HG03025 (cell line): Measurements from ENCODE around the gene RGS10.

Experiments
- ATAC-seq: cut with Tn5 transposase; IDR thresholded peaks from one replicate; pipeline ENCODE4 v1.9.1; 2021; ENCODE audit warnings: mild to moderate bottlenecking, moderate library complexity; ENCODE audit not compliant: unreplicated experiment, low FRiP score

RGS10 gene

GRCh38 chr10:119453313-119453712 lies 89.2 kb downstream of the RGS10 start:
- ATAC-seq: no peak

GRCh38 chr10:119452396-119452795 lies 90.1 kb downstream of the RGS10 start:
- ATAC-seq: no peak

DNA sequence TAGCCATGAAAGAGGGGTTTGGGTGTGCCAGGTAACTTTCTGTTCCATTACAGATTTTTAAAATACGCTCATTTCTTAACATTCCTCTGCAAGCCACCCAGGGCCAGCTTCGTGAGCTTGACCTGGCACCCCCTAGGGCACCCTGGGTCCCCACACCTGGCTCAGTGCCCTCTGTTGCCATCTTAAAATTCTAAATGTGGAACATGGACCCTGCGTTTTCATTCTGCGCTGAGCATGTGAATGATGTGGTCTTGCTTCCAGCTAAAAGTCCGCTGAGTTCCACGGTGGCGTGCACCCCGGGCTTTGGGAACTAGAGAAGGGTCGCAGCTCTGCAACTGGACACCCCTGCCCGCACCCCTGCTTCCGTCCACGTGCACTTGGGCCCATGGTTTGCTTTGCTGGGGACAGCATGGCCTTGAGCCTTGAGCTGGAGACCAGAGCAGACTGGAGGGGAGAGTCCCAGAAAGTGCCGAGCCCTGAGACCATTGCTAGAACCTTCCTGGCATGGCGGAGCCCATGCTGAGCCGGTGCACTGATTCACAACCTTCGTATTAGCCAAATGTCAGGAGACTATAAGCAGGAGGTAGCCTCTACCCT lies 91.1 kb downstream of the RGS10 start:
- ATAC-seq: no peak

DNA sequence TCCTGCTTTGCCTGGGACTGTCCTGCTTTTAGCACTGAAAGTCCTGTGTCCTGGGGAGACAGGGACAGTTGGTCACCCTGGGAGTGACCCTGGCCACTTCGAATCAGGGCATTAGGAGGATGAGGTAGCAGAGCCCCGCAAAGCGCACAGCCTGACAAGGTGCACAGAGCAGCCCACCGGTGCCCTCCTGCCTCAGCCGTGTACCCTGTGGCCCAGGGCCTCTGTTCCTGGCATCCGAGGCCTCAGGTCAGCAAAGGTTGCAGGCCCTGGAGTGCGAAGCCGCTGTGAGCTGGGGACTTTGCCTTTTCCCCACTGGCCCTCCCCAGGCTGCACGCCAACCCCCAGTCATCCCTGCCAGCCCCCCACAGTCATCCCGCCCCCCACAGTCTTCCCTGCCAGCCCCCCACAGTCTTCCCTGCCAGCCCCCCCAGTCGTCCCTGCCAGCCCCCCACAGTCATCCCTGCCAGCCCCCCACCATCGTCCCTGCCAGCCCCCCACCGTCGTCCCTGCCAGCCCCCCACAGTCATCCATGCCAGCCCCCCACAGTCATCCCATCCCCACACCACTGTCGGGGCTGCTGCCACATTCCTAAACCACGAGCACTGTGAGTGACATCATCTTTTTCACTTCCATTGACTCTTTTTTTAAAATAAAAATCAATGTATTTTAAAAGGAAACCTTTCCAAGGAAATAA lies 91.8 kb downstream of the RGS10 start:
- ATAC-seq: no peak
